HAP-1 (cell line): ENCODE measurements around the gene LMAN2L.

Experiments used
- DNase-seq, 2 experiments: peaks; one replicate each; pipeline ENCODE4 v3.0.0-alpha.2; 2016 to 2020; ENCODE audit warnings: low spot score in 2 of 2
- H3K27me3 ChIP-seq: fragments of 250-450 bp; sonication (Bioruptor Pico); 2 replicates; pipeline ENCODE4 v1.5.1; 2020; ENCODE audit warnings: low read depth, mild to moderate bottlenecking, moderate library complexity
- H3K36me3 ChIP-seq: fragments of 250-450 bp; sonication (Bioruptor Pico); replicated peaks from 2 replicates; pipeline ENCODE4 v1.5.1; 2020; ENCODE audit warnings: mild to moderate bottlenecking
- H3K4me1 ChIP-seq: fragments of 250-450 bp; sonication (Bioruptor Pico); 2 replicates; pipeline ENCODE4 v1.5.1; 2020; ENCODE audit warnings: mild to moderate bottlenecking
- H3K4me3 ChIP-seq: fragments of 250-450 bp; sonication (Bioruptor Pico); 2 replicates; pipeline ENCODE4 v1.5.1; 2020; ENCODE audit warnings: mild to moderate bottlenecking, moderate library complexity
- H3K9me3 ChIP-seq: fragments of 250-450 bp; sonication (Bioruptor Pico); 2 replicates; pipeline ENCODE4 v1.5.1; 2020; ENCODE audit warnings: mild to moderate bottlenecking, moderate library complexity
- in situ Hi-C: fragments of 300-500 bp; cut with MboI; formaldehyde crosslinking; loops from 3 replicates; pipeline ENCODE4 v1.14.3; 2020; ENCODE audit warnings: low sequenced_read_pairs, inconsistent platforms, mixed read lengths

The LMAN2L gene

DNA sequence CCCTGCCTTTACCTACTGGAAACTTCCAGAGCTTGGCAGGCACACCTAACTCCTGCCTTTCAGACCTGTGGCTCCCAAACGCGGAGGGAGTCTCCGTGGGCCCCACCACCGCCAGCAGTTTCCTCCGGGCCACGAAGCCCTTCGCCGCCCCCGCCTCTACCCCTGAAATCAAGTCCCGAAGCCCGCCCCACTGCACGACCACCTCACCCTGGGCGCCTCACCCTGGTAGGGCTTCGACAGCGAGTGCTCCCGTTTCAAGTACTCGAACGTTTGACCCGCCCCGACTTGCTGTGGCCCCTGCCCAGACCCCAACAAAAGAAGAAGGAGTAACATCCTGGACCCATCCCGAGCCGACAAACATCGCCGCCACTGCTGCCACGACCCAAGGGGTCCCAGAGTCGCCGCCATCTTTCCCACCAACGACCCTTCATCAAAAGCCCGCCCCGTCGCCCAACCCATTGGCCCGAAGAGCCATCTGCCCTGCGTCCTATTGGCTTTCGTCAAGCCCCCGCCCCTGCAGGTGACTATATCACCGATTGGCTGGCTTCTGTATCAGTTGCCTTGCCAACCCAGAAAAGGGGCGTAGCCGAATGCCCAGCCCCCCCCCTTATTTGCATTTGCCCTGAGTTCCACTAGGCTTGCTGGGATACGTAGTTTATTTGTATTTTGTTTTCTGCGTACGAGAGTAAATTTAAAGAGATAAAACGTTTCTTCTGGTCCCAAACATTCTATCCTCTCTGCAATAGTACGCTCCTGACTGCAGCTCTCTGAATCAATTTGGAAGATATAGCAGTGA lies at the start of gene LMAN2L:
Gene LMAN2L, minus strand, starts transcription at position 432 of the 796 bp plus-strand sequence. Its CDS starts 24 bp downstream, at position 408.
- in situ Hi-C loops, result no loop called here
- DNase-seq, result peak; percentile 97 to 99
- H3K9me3 ChIP-seq, result no peaks in the 10 kb centered on the region

GRCh38 chr2:96789245-96789617 lies 49.4 kb upstream of the LMAN2L start:
- Histone ChIP-seq H3K9me3 (no peaks in the 10 kb centered on the region), H3K4me3 (no peak overlapping the region), H3K4me1 (no peaks in the 10 kb centered on the region), H3K27me3 (no peaks in the 10 kb centered on the region), H3K36me3 (no peaks in the 10 kb centered on the region)
- no peak for DNase-seq
- in situ Hi-C loops, result no loop called here

More for the DNA sequence above, at the start of gene LMAN2L:
- Histone ChIP-seq H3K36me3 (peaks cover 27% of the 10 kb centered on the region), H3K27me3 (no peaks in the 10 kb centered on the region), H3K4me1 (peaks cover 10% of the 10 kb centered on the region), H3K4me3 (peak within 1 kb of the TSS; percentile 74)

- H3K4me1 ChIP-seq, result no peaks in the 10 kb centered on the region
- in situ Hi-C loops, result no loop called here
- DNase-seq, result no peak
- no peaks in the 10 kb centered on the region for H3K27me3 ChIP-seq
- no peaks in the 10 kb centered on the region for H3K9me3 ChIP-seq
- H3K4me3 ChIP-seq, result no peak overlapping the region
- H3K36me3 ChIP-seq, result no peaks in the 10 kb centered on the region
Measured at GRCh38 chr2:96788442-96789244, 48.8 kb upstream of the LMAN2L start.

DNA sequence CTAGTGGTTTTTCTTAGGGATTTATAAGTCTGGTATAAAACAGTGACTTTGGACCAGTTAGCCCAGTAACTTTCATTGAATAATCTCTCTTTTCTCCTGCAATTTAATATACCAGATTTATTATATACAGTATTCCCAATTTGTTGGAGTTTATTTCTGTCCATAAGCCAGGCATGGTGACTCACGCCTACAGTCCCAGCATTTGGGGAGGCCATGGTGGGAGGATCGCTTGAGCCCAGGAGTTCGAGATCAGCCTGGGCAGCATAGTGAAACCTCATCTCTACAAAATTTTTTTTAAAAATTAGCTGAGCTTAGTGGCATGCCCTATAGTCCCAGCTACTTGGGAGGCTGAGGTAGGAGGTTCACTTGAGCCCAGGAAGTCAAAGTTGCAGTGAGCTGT lies 47.5 kb upstream of the LMAN2L start:
- DNase-seq, result no peak
- H3K9me3 ChIP-seq, result no peaks in the 10 kb centered on the region
- no peaks in the 10 kb centered on the region for H3K27me3 ChIP-seq
- no peak overlapping the region for H3K4me3 ChIP-seq
- no peaks in the 10 kb centered on the region for H3K4me1 ChIP-seq
- H3K36me3 ChIP-seq, result no peaks in the 10 kb centered on the region
- in situ Hi-C loops, result no loop called here

- no peak for DNase-seq
- in situ Hi-C loops, result no loop called here
- H3K4me1 ChIP-seq, result no peaks in the 10 kb centered on the region
- no peaks in the 10 kb centered on the region for H3K9me3 ChIP-seq
- no peaks in the 10 kb centered on the region for H3K27me3 ChIP-seq
- no peaks in the 10 kb centered on the region for H3K36me3 ChIP-seq
- H3K4me3 ChIP-seq, result no peak overlapping the region
Measured at GRCh38 chr2:96783388-96783787, 43.5 kb upstream of the LMAN2L start.

- Histone ChIP-seq H3K27me3 (no peaks in the 10 kb centered on the region), H3K4me1 (no peaks in the 10 kb centered on the region), H3K9me3 (no peaks in the 10 kb centered on the region), H3K36me3 (no peaks in the 10 kb centered on the region), H3K4me3 (no peak overlapping the region)
- DNase-seq, result no peak
- in situ Hi-C loops, result no loop called here
Measured at GRCh38 chr2:96775160-96775559, 35.3 kb upstream of the LMAN2L start.

- Histone ChIP-seq H3K4me1 (no peaks in the 10 kb centered on the region), H3K9me3 (no peaks in the 10 kb centered on the region), H3K36me3 (no peaks in the 10 kb centered on the region), H3K27me3 (no peaks in the 10 kb centered on the region), H3K4me3 (no peak overlapping the region)
- no peak for DNase-seq
- in situ Hi-C loops, result no loop called here
Measured at GRCh38 chr2:96773922-96774321, 34.1 kb upstream of the LMAN2L start.

- Histone ChIP-seq H3K4me3 (no peak overlapping the region), H3K27me3 (no peaks in the 10 kb centered on the region), H3K9me3 (no peaks in the 10 kb centered on the region), H3K36me3 (no peaks in the 10 kb centered on the region), H3K4me1 (no peaks in the 10 kb centered on the region)
- in situ Hi-C loops, result no loop called here
- DNase-seq, result no peak
Measured at GRCh38 chr2:96772903-96773671, 33.2 kb upstream of the LMAN2L start.

- in situ Hi-C loops, result no loop called here
- DNase-seq, result no peak
Measured at GRCh38 chr2:96771796-96772618, 32.1 kb upstream of the LMAN2L start.

GRCh38 chr2:96770442-96771202 lies 30.8 kb upstream of the LMAN2L start:
- no peak for DNase-seq
- no peaks in the 10 kb centered on the region for H3K9me3 ChIP-seq
- H3K27me3 ChIP-seq, result no peaks in the 10 kb centered on the region
- no peaks in the 10 kb centered on the region; the same call in 1 of the 2 replicates for H3K36me3 ChIP-seq
- no peaks in the 10 kb centered on the region for H3K4me1 ChIP-seq
- in situ Hi-C loops, result no loop called here
- no peak overlapping the region for H3K4me3 ChIP-seq

More at GRCh38 chr2:96771796-96772618, 32.1 kb upstream of the LMAN2L start:
- H3K4me3 ChIP-seq, result no peak overlapping the region
- H3K9me3 ChIP-seq, result no peaks in the 10 kb centered on the region
- H3K27me3 ChIP-seq, result no peaks in the 10 kb centered on the region
- H3K36me3 ChIP-seq, result no peaks in the 10 kb centered on the region; the same call in 1 of the 2 replicates
- H3K4me1 ChIP-seq, result no peaks in the 10 kb centered on the region

- Histone ChIP-seq H3K4me1 (peaks cover 4% of the 10 kb centered on the region; the same call in 1 of the 2 replicates), H3K4me3 (no peak overlapping the region), H3K36me3 (no peaks in the 10 kb centered on the region; the same call in 1 of the 2 replicates), H3K27me3 (no peaks in the 10 kb centered on the region), H3K9me3 (no peaks in the 10 kb centered on the region)
- in situ Hi-C loops, result no loop called here
- no peak for DNase-seq
Measured at GRCh38 chr2:96769814-96770213, 29.9 kb upstream of the LMAN2L start.

- in situ Hi-C loops, result no loop called here
Measured at GRCh38 chr2:96768083-96768561, 28.3 kb upstream of the LMAN2L start.

More at GRCh38 chr2:96768083-96768561, 28.3 kb upstream of the LMAN2L start:
- H3K27me3 ChIP-seq, result no peaks in the 10 kb centered on the region
- DNase-seq, result no peak
- peaks cover 14% of the 10 kb centered on the region; the same call in 1 of the 2 replicates for H3K4me1 ChIP-seq
- H3K4me3 ChIP-seq, result no peak overlapping the region
- H3K9me3 ChIP-seq, result no peaks in the 10 kb centered on the region
- no peaks in the 10 kb centered on the region; the same call in 1 of the 2 replicates for H3K36me3 ChIP-seq
